Brain microvascular endothelial cell (primary cell): ENCODE results near the gene SLC25A44.

Experiments used
- DNase-seq: peaks from one replicate; pipeline ENCODE4 v3.0.0-alpha.2; 2020
- H3K27ac ChIP-seq: fragments of 250-450 bp; sonication (Bioruptor Pico); 2 replicates; pipeline ENCODE4 v1.5.1; 2020; ENCODE audit warnings: mild to moderate bottlenecking, moderate library complexity
- H3K27me3 ChIP-seq: fragments of 250-450 bp; sonication (Bioruptor Pico); replicated peaks from 2 replicates; pipeline ENCODE4 v1.5.1; 2020; ENCODE audit warnings: mild to moderate bottlenecking
- H3K36me3 ChIP-seq: fragments of 250-450 bp; sonication (Bioruptor Pico); replicated peaks from 2 replicates; pipeline ENCODE4 v1.5.1; 2020; ENCODE audit warnings: mild to moderate bottlenecking
- H3K4me3 ChIP-seq: 2 replicates; pipeline ENCODE4 v1.5.1; 2011; ENCODE audit warnings: low read depth, mild to moderate bottlenecking, control low read depth, low read length, moderate library complexity
- in situ Hi-C: cut with HindIII; loops from 2 replicates; pipeline ENCODE4 v1.10.0; 2017; ENCODE audit warnings: low sequenced_read_pairs, low pct_ligation_motif_present
- TF ChIP-seq, protein P1 (sequence below): IDR thresholded peaks from 2 replicates; pipeline ENCODE4 v1.5.1; 2011; ENCODE audit warnings: low read depth, mild to moderate bottlenecking, moderate library complexity, low read length, control low read depth, inconsistent platforms; ENCODE audit errors: missing control alignments

SLC25A44 gene

DNA sequence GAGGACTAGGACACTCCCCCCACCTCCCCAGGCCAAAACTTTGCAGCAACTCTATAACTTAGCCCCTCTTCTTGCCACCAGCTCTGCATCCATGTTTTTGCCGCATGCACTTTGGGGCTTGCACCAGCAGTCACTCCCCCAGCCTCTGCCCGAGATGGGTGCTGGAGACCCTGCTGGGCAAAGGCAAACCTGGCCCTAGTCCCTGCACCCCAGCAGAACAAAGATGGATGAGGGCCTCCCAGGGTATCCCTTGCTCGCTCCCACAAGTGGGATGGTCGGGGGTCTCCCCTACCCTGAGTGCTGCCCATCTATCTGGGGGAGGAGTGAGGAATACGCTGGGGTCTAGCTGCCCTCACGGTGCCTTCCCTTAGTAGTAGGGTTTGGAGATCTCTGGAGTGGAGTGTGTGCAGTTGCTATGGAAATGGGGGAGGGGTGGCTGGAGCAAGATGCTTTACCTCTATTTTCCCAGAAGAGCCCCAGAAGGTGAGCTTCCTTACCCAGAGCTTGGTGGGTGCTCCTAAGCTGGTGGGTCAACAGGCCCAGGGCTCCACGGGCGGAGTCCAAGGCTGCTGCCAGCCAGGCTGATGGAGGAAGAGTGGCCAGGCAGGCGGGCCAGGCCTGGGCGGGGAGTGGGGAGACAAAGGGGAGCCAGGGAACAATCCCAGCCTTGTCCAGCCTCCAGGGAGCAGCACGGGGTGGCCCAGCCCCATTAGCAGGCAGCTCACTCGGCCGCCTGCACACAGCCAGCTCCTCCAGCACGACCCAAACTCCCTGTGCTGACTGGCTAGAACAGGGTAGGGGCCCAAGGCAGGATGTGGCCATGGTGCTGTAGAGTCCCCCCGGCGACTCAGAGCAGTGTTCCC, 53.8 kb downstream of the SLC25A44 start, which contains the start of gene PAQR6:
Gene PAQR6, minus strand, starts transcription at position 597 of the 863 bp plus-strand sequence. CDS start 1,325 bp downstream, outside the sequence.
- no peak for DNase-seq
- Histone ChIP-seq H3K36me3 (peaks cover 39% of the 10 kb centered on the region), H3K4me3 (no peak within 1 kb of the TSS), H3K27me3 (peaks cover 7% of the 10 kb centered on the region), H3K27ac (no peak within 1 kb of the TSS)
- TF ChIP-seq, protein P1, sequence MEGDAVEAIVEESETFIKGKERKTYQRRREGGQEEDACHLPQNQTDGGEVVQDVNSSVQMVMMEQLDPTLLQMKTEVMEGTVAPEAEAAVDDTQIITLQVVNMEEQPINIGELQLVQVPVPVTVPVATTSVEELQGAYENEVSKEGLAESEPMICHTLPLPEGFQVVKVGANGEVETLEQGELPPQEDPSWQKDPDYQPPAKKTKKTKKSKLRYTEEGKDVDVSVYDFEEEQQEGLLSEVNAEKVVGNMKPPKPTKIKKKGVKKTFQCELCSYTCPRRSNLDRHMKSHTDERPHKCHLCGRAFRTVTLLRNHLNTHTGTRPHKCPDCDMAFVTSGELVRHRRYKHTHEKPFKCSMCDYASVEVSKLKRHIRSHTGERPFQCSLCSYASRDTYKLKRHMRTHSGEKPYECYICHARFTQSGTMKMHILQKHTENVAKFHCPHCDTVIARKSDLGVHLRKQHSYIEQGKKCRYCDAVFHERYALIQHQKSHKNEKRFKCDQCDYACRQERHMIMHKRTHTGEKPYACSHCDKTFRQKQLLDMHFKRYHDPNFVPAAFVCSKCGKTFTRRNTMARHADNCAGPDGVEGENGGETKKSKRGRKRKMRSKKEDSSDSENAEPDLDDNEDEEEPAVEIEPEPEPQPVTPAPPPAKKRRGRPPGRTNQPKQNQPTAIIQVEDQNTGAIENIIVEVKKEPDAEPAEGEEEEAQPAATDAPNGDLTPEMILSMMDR, result no peak
- in situ Hi-C loops, result no loop called here

DNA sequence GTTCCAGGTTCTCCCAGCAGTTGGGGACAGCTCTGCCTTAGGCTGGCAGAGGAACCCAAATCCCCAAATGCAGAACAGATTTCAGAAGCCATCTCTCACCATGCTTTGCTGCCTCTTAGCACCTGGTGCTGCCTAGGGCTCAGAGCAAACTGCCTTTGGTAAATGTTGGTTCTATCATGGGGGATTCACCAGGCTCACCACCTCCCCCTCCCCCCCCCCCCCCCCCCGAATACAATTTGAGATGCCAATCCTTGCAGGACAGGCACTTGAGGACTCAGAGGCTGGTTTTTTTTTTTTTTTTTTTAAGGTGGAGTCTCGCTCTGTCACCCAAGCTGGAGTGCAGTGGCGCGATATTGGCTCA, 54.4 kb downstream of the SLC25A44 start:
- peaks cover 44% of the 10 kb centered on the region for H3K36me3 ChIP-seq
- TF ChIP-seq, protein P1, result no peak
- H3K27ac ChIP-seq, result no peak overlapping the region
- no peak overlapping the region for H3K4me3 ChIP-seq
- H3K27me3 ChIP-seq, result peaks cover 7% of the 10 kb centered on the region
- in situ Hi-C loops, result no loop called here
- no peak for DNase-seq

DNA sequence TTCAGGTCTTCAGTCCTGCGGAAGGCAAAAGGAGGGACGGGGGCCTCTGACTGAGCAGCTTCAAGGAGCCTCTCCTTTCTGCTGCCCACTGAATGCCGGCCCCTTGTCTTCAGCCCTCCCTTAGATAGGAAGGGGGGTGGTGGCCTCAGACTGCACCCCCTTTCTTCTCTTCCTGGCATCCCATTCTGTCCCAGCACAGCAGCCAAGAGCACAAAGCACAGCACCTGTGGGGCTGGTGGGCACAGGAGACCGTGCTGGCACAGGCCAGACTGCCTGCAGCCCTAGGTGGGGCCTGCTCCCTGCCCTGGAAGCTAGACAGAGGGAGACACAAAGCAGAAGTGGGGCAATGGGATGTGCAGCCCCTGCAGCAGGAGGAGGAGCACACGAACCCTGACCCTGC, 55.7 kb downstream of the SLC25A44 start:
- no peak for DNase-seq
- Histone ChIP-seq H3K36me3 (peaks cover 56% of the 10 kb centered on the region), H3K27me3 (peaks cover 7% of the 10 kb centered on the region), H3K27ac (no peak overlapping the region), H3K4me3 (no peak overlapping the region)
- TF ChIP-seq, protein P1, result no peak
- in situ Hi-C loops, result no loop called here

DNA sequence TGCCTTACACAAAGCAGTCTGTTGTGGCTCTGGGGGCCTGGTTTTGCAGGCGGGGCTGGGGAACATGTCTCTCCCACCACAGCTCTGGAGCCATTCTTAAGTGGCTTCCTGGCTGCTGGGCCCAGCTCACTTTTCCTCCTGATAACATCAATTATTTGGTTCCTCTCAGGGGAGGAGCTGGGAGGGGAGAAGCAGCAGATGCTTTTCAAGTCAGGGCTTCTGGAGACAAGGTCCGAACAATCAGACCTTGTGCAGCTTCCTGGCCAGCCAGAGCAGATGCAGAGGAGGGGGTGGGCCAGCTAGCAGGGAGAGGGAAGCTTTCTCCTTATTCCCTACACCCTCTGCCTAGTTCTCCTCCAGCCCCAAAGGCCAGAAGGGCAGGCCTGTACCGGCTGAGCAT, 57.6 kb downstream of the SLC25A44 start:
- H3K4me3 ChIP-seq, result no peak overlapping the region
- no peak for DNase-seq
- in situ Hi-C loops, result no loop called here
- H3K27ac ChIP-seq, result no peak overlapping the region
- H3K36me3 ChIP-seq, result peaks cover 60% of the 10 kb centered on the region
- TF ChIP-seq, protein P1, result no peak
- H3K27me3 ChIP-seq, result no peaks in the 10 kb centered on the region

DNA sequence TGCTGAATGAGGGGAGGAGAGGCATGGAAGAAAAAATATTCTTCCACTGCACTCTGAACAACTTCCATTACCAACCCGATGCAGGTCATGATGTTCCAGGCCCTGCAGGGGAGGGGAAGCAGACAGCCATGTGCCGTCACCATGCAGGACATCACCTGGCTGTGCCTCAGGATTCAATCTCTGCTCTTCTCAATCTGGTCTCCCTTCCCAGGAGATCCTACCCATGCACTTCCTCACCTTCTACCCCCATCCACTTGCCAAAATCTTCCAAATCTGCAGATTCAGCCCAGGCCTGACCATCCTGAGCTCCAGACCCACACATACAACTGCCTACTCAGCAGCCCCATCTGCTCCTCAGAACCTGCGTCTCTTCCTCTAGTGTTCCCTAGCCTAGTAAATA, 59.7 kb downstream of the SLC25A44 start:
- no peaks in the 10 kb centered on the region for H3K27me3 ChIP-seq
- TF ChIP-seq, protein P1, result no peak
- H3K36me3 ChIP-seq, result peaks cover 77% of the 10 kb centered on the region
- H3K27ac ChIP-seq, result no peak overlapping the region
- in situ Hi-C loops, result no loop called here
- DNase-seq, result no peak
- no peak overlapping the region for H3K4me3 ChIP-seq
